Osteocyte (in vitro differentiated cells): Measurements from ENCODE around the gene VSTM2L. TPM values are rescaled to one million over a fixed set of nuclear protein-coding genes. Genes with fewer than 3 reads are reported as not detected.
"Not testable (repeated sequence)": the region's sequence is repeated elsewhere in the genome, so short reads cannot be mapped to it uniquely, and the experiment has no call there.

Experiments
- DNase-seq: peaks from one replicate; pipeline ENCODE4 v3.0.0; 2021; ENCODE audit warnings: mixed read lengths; ENCODE audit not compliant: unreplicated experiment; ENCODE audit errors: extremely low spot score
- H3K27ac Mint-ChIP-seq: one replicate; pipeline ENCODE4 v1.8.0; 2021; ENCODE audit warnings: mild to moderate bottlenecking, mixed read lengths; ENCODE audit not compliant: unreplicated experiment
- H3K27me3 Mint-ChIP-seq: one replicate; pipeline ENCODE4 v1.8.0; 2021; ENCODE audit warnings: mixed read lengths; ENCODE audit not compliant: unreplicated experiment
- H3K36me3 Mint-ChIP-seq: one replicate; pipeline ENCODE4 v1.8.0; 2021; ENCODE audit warnings: mixed read lengths; ENCODE audit not compliant: unreplicated experiment
- H3K4me1 Mint-ChIP-seq: one replicate; pipeline ENCODE4 v1.8.0; 2021; ENCODE audit warnings: mixed read lengths; ENCODE audit not compliant: unreplicated experiment
- H3K4me3 Mint-ChIP-seq: one replicate; pipeline ENCODE4 v1.8.0; 2021; ENCODE audit warnings: mild to moderate bottlenecking, moderate library complexity, mixed read lengths; ENCODE audit not compliant: unreplicated experiment
- H3K9me3 Mint-ChIP-seq: one replicate; pipeline ENCODE4 v1.8.0; 2021; ENCODE audit warnings: mixed read lengths; ENCODE audit not compliant: unreplicated experiment
- CTCF ChIP-seq: fragments of 200-600 bp; sonication (generic); IDR thresholded peaks from 2 replicates; pipeline ENCODE4 v1.5.0; 2021; ENCODE audit warnings: antibody characterized with exemption, mild to moderate bottlenecking, moderate library complexity
- total RNA-seq: library from RNA; stranded (reverse); gene quantifications from 2 replicates; pipeline ENCODE4 v1.2.1, GENCODE V29; 2021

VSTM2L gene
- total RNA-seq, 1 donor from 2014 or later = 14.7 TPM

- no peaks in the 10 kb centered on the region for H3K9me3 Mint-ChIP-seq
- TF ChIP-seq CTCF = no peak
- no peak overlapping the region for H3K4me3 Mint-ChIP-seq
- peaks cover 39% of the 10 kb centered on the region for H3K4me1 Mint-ChIP-seq
- DNase-seq = no peak
- H3K27ac Mint-ChIP-seq = no peak overlapping the region
- H3K27me3 Mint-ChIP-seq = peaks cover 34% of the 10 kb centered on the region
- H3K36me3 Mint-ChIP-seq = peaks cover 2% of the 10 kb centered on the region
Observed at GRCh38 chr20:37958856-37959520, 56.1 kb downstream of the VSTM2L start.

GRCh38 chr20:37961066-37961465 lies 58.1 kb downstream of the VSTM2L start:
- Mint-ChIP-seq H3K36me3 (peaks cover 4% of the 10 kb centered on the region), H3K9me3 (peaks cover under 1% of the 10 kb centered on the region), H3K27ac (no peak overlapping the region), H3K4me3 (no peak overlapping the region), H3K27me3 (peaks cover 48% of the 10 kb centered on the region), H3K4me1 (peaks cover 35% of the 10 kb centered on the region)
- no peak for TF ChIP-seq CTCF
- no peak for DNase-seq

- DNase-seq, H3K27ac Mint-ChIP-seq, H3K36me3 Mint-ChIP-seq, H3K4me3 Mint-ChIP-seq: not testable (repeated sequence)
- Mint-ChIP-seq H3K27me3 (peaks cover 65% of the 10 kb centered on the region), H3K4me1 (peaks cover 24% of the 10 kb centered on the region), H3K9me3 (peaks cover 21% of the 10 kb centered on the region)
Observed at GRCh38 chr20:37963483-37963882, 60.6 kb downstream of the VSTM2L start.

- H3K9me3 Mint-ChIP-seq = peaks cover 25% of the 10 kb centered on the region
- peaks cover 9% of the 10 kb centered on the region for H3K36me3 Mint-ChIP-seq
- H3K4me3 Mint-ChIP-seq = no peak overlapping the region
- peaks cover 25% of the 10 kb centered on the region for H3K4me1 Mint-ChIP-seq
- no peak overlapping the region for H3K27ac Mint-ChIP-seq
- peaks cover 46% of the 10 kb centered on the region for H3K27me3 Mint-ChIP-seq
- no peak for TF ChIP-seq CTCF
- no peak for DNase-seq
Observed at GRCh38 chr20:37968841-37969401, 66.0 kb downstream of the VSTM2L start.

- peaks cover 16% of the 10 kb centered on the region for H3K4me1 Mint-ChIP-seq
- no peak for DNase-seq
- peaks cover 7% of the 10 kb centered on the region for H3K36me3 Mint-ChIP-seq
- peaks cover 33% of the 10 kb centered on the region for H3K27me3 Mint-ChIP-seq
- no peak overlapping the region for H3K27ac Mint-ChIP-seq
- no peak for TF ChIP-seq CTCF
- peaks cover 25% of the 10 kb centered on the region for H3K9me3 Mint-ChIP-seq
- H3K4me3 Mint-ChIP-seq = no peak overlapping the region
Observed at GRCh38 chr20:37969949-37970855, 67.3 kb downstream of the VSTM2L start.
